NB4 (cell line): ENCODE measurements around the gene METTL3.

Source experiments
- DNase-seq: peaks from one replicate; pipeline ENCODE4 v3.0.0; 2010; ENCODE audit warnings: low read depth
- H3K4me3 ChIP-seq: one replicate; pipeline ENCODE4 v1.5.1; 2011; ENCODE audit warnings: mild to moderate bottlenecking, low read depth, low read length, moderate library complexity
- CTCF ChIP-seq: IDR thresholded peaks from one replicate; pipeline ENCODE4 v1.5.1; 2012; ENCODE audit warnings: low read depth, low read length
- MAX ChIP-seq: IDR thresholded peaks from 2 replicates; pipeline ENCODE4 v1.6.1; 2011; ENCODE audit warnings: low read depth, low read length
- MYC ChIP-seq: IDR thresholded peaks from 2 replicates; pipeline ENCODE4 v1.6.1; 2011; ENCODE audit warnings: low read depth, low read length
- POLR2A ChIP-seq: IDR thresholded peaks from 2 replicates; pipeline ENCODE4 v1.6.1; 2011; ENCODE audit warnings: mild to moderate bottlenecking; ENCODE audit not compliant: insufficient read length; ENCODE audit errors: extremely low read depth

The METTL3 gene

GRCh38 chr14:21523203-21523602 is 12.1 kb upstream of the METTL3 start:
- TF ChIP-seq MYC (no peak), MAX (no peak), POLR2A (no peak), CTCF (no peak)
- no peak overlapping the region for H3K4me3 ChIP-seq
- no peak for DNase-seq

- no peak for TF ChIP-seq POLR2A
Observed at GRCh38 chr14:21521501-21521900, 10.4 kb upstream of the METTL3 start.

GRCh38 chr14:21520767-21521166 is 9.6 kb upstream of the METTL3 start:
- H3K4me3 ChIP-seq = no peak overlapping the region
- no peak for DNase-seq
- TF ChIP-seq POLR2A = no peak
- no peak for TF ChIP-seq CTCF
- no peak for TF ChIP-seq MYC
- TF ChIP-seq MAX = no peak

More at GRCh38 chr14:21521501-21521900, 10.4 kb upstream of the METTL3 start:
- no peak for DNase-seq
- no peak overlapping the region for H3K4me3 ChIP-seq

- no peak for DNase-seq
- H3K4me3 ChIP-seq = no peak overlapping the region
- TF ChIP-seq POLR2A = no peak
- TF ChIP-seq CTCF = no peak
- no peak for TF ChIP-seq MYC
- TF ChIP-seq MAX = no peak
Observed at GRCh38 chr14:21518725-21519124, 7.6 kb upstream of the METTL3 start.

GRCh38 chr14:21514341-21514740 is 3.2 kb upstream of the METTL3 start:
- no peak for DNase-seq
- H3K4me3 ChIP-seq = no peak overlapping the region
- TF ChIP-seq MAX (no peak), MYC (no peak), POLR2A (no peak), CTCF (no peak)

- H3K4me3 ChIP-seq = peak overlapping the region; percentile 91
- TF ChIP-seq POLR2A (no peak), MYC (no peak), MAX (no peak), CTCF (no peak)
- DNase-seq = no peak
Observed at GRCh38 chr14:21509432-21510143, 1.6 kb downstream of the METTL3 start.
